ENCODE data around the gene NTF4. TPM values are rescaled to one million over a fixed set of nuclear protein-coding genes. Genes with fewer than 3 reads are reported as not detected.
A peak's percentile ranks its signal among the peaks of the same experiment; 100 is the strongest.
"Not testable (repeated sequence)": the region's sequence is repeated elsewhere in the genome, so short reads cannot be mapped to it uniquely, and the experiment has no call there.

Gene NTF4
- total RNA-seq, 1 donor from 2014 or later: not detected

GRCh38 chr19:49094505-49095482 lies 30.2 kb upstream of the NTF4 start:
- no peak for DNase-seq (ENCODE audit: missing footprints)
- intact Hi-C loops (cut with DNase I): loop anchor here (5.0 kb wide), 2 partner anchors 53 to 103 kb away; no protein-coding TSS in a partner anchor
- ATAC-seq: peak; percentile 91

- DNase-seq (ENCODE audit: missing footprints): no peak
- no peak for ATAC-seq
- intact Hi-C loops (cut with DNase I): no loop called here
These were observed 28.1 kb upstream of the NTF4 start for GRCh38 chr19:49092686-49093085.

DNA sequence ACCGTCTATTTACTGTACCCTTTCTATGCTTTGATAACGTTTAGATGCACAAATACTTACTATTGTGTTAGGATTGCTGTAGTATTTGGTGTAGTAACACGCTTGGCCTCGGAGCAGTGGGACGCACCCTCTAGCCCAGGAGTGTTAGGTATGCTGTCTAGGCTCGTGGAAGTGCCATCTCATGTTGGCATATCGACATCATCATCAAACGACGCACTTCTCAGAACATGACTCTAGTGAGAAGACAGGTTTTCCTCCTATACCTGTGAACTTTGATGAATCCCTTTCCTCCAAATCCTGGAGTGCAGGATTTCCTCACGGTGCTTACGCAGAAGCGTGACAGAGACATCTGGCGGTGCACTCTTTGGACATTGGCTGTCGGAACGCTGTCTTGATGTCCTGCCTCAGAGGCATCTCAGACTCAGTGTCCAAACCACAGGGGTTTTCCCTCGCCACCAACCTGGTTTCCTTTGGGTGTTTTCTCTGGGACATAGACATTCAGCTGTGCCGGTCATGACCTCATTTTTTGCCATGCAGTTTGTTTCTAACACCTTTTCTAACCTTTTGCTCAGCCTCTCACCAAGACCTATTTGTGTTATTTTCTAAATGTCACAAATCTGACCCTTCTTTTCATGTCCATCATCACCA lies 26.9 kb upstream of the NTF4 start:
- ATAC-seq (no peak), DNase-seq (ENCODE audit: missing footprints) (no peak)
- intact Hi-C loops (cut with DNase I): no loop called here

- DNase-seq (ENCODE audit: missing footprints): no peak
- intact Hi-C loops (cut with DNase I): loop anchor here (5.0 to 10.0 kb wide), 3 partner anchors 69 to 911 kb away; partner anchors contain the start of genes AP2A1, LHB, LIG1 and TSKS
- no peak for ATAC-seq
These were observed 21.7 kb upstream of the NTF4 start for GRCh38 chr19:49086296-49086695.

DNA sequence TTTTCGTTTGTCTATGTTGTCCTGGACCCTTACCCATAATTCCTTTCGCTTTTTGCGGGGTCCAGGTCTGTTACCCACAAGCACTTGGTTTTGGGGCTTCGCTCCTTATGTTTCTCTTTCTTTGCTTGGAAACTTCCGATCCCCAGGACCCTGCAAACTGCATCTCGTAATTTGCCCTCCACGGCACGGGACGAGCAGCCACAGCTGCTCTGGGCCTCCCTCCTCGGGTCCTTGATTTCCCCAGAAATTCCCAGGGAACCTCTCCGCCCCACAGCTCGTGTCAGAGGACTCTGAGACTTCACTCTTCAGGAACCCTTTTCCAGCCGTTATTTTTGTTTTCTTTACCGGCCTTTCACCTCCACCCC lies 21.2 kb upstream of the NTF4 start:
- intact Hi-C loops (cut with DNase I): loop anchor here (5.0 to 10.0 kb wide), 3 partner anchors 69 to 911 kb away; partner anchors contain the start of genes AP2A1, LHB, LIG1 and TSKS
- DNase-seq (ENCODE audit: missing footprints) (no peak), ATAC-seq (no peak)

DNA sequence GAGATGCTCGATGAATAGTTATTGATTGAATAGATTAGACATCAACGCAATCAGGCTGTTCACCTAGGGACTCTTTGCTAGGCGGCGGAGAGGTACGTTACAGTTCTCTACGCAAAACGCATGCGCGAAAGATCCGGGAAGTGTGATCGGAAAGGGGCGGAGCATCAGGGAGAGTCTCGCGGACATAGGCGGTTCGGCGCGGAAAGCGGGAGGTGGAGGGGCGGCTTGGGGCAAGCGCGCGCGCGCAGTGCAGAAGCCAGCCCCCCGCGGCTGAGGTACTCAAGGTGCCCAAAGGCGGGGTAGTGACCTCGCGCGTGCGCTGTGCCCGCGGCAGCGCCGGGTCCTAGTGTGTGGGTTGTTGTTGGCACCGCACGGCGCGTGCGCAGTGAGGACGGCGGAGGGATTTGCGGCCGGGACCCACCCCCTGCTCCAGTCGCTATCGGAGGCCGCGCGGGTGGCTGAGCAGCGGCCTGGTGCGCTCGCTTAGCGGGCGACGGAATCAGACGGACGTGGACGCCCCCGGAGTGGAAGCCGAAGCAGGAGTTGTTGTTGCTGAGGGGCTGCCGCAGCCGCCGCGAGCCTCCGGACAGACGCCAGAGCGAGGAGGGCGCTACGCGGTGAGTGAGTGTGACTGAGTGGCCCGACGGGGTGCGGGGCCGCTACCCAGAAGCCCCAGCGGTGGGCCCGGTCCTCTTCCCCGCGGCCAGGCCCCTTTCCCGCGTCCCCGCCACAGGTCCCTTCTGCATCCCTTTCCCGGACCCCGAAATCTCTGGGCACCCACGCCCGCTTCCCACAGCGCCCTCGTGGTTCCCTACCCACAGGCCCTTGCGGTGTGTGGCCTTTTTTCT lies 20.6 kb upstream of the NTF4 start, which contains the start of gene SNRNP70:
TSS of gene SNRNP70 (plus strand) at position 432 of the 848 bp plus-strand sequence. CDS start 964 bp downstream, outside the sequence.
- intact Hi-C loops (cut with DNase I): loop anchor here (5.0 to 10.0 kb wide), 3 partner anchors 68 to 910 kb away; partner anchors contain the start of genes AP2A1, LHB, LIG1 and TSKS
- DNase-seq (ENCODE audit: missing footprints) (peak; percentile 100), ATAC-seq (peak; percentile 99)

DNA sequence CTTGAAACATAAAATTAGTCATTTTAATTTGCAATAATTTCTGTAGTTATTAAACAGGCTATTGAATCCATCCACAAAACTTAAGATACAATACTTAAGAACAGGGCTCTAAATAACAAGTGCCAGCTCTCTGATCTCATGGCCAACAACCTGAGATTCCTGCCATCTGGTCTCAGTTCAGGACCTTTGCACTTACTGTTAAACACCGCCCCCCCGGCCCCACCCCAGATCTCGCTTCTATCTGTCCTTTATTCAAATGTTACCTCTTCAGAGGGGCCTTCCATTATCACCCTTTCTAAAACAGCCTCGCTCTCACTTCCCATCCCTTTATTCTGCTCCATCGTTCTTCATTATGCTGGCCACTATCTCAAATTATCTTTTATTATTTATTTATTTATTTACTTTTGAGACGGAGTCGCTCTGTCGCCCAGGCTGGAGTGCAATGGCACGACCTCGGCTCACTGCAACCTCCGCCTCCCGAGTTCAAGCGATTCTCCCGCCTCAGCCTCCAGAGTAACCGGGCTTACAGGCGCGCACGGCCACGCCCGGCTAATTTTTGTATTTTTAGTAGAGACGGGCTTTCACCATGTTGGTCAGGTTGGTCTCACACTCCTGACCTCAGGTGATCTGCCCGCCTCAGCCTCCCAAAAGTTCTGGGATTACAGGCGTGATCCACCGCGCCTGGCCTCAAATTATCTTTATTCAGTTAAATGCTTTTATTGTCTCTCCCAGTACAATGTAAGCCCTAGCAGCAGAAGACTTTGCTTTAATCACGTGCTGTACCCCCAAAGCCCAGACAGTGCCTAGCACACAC lies 19.8 kb upstream of the NTF4 start:
- DNase-seq (ENCODE audit: missing footprints) (no peak), ATAC-seq (no peak)
- intact Hi-C loops (cut with DNase I): loop anchor here (5.0 to 10.0 kb wide), 3 partner anchors 67 to 910 kb away; partner anchors contain the start of genes AP2A1, LHB, LIG1 and TSKS

DNA sequence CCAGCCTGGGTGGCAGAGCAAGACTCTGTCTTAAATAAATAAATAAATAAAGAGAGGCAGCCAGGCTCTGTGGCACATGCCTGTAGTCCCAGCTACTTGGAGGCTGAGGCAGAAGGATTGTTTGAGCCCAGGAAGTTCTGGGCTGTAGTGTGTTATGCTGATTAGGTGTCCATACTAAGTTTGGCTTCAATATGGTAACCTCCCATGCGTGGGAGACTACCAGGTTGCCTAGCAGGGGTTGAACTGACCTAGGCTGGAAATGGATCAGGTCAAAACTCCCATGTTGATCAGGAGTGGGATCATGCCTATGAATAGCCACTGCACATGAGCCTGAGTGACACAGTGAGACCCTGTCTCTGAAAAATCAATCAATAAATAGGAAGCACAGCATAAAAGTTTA lies 16.7 kb upstream of the NTF4 start:
- ATAC-seq (no peak), DNase-seq (ENCODE audit: missing footprints) (no peak)
- intact Hi-C loops (cut with DNase I): loop anchor here (10.0 kb wide), 2 partner anchors 684 to 906 kb away; partner anchors contain the start of genes AP2A1, LIG1, TSKS and ZSWIM9

DNA sequence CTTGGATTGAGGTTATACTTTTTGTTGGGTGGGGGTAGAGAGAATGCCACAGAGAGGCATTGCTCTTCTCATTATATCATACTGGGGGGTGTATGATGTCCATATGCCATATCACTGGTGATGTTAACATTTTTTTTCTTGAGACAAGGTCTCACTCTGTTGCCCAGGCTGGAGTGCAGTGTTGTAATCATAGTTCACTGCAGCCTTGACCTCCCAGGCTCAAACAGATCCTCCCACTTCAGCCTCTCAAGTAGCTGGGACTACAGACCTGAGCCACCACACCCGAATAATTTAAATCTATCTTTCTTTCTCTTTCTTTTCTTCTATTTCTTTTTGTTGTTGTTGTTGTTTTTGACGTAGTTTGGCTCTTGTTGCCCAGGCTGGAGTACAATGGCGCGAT lies 15.8 kb upstream of the NTF4 start:
- DNase-seq (ENCODE audit: missing footprints): no peak
- ATAC-seq: no peak
- intact Hi-C loops (cut with DNase I): loop anchor here (10.0 kb wide), 2 partner anchors 684 to 906 kb away; partner anchors contain the start of genes AP2A1, LIG1, TSKS and ZSWIM9

- intact Hi-C loops (cut with DNase I): loop anchor here (5.0 kb wide), 1 partner anchor 132 kb away; no protein-coding TSS in a partner anchor
- DNase-seq (ENCODE audit: missing footprints): peak; percentile 84
- not testable (repeated sequence) for ATAC-seq
These were observed 10.3 kb upstream of the NTF4 start for GRCh38 chr19:49074869-49075268.

- ATAC-seq: peak; percentile 38
- DNase-seq (ENCODE audit: missing footprints): no peak
- intact Hi-C loops (cut with DNase I): no loop called here
These were observed 9.1 kb upstream of the NTF4 start for GRCh38 chr19:49073514-49074378.

- DNase-seq (ENCODE audit: missing footprints) (no peak), ATAC-seq (no peak)
- intact Hi-C loops (cut with DNase I): no loop called here
These were observed 7.4 kb upstream of the NTF4 start for GRCh38 chr19:49071860-49072547.

GRCh38 chr19:49070416-49070815 lies 5.8 kb upstream of the NTF4 start:
- intact Hi-C loops (cut with DNase I): no loop called here
- DNase-seq (ENCODE audit: missing footprints) (no peak), ATAC-seq (no peak)

DNA sequence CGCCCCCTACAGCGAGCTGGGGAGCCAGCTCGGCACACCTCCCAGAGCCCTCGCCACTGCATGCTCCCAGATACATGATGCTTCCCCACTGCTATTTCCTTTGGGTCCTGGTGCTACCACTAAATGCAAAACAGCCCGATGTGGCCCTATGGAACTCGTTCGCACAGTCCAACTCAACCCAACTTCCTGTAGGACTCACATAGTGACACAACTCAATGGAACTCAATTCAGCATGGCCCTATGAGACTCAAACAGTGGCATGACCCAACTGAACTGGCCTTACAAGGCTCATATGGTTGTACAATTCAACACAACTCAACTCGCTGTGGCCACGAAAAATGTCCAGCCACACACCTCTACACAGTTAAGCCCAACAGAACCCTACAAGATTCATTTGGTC lies 4.4 kb upstream of the NTF4 start:
- DNase-seq (ENCODE audit: missing footprints) (no peak), ATAC-seq (no peak)
- intact Hi-C loops (cut with DNase I): no loop called here

DNA sequence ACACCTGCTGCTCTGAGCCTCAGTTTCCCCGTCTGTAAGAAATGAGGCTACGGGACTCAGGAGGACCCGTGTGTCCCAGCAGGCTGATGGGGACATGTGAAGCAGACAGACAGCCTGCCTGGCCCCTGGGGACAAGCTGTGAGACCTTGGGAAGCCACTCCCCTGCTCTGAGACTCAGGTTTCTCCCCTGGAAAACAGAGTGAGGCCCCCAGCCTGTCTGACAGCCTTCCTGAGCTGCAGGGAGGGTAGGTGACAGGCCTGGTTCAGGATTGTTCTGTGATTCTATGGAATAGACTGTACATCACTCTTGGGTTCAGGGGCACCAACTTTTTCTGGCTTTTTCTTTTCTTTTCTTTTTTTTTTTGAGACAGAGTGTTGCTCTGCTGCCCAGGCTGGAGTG lies 2.9 kb upstream of the NTF4 start:
- ATAC-seq (no peak), DNase-seq (ENCODE audit: missing footprints) (no peak)
- intact Hi-C loops (cut with DNase I): no loop called here

GRCh38 chr19:49065905-49066512 lies 1.4 kb upstream of the NTF4 start:
- no peak for DNase-seq (ENCODE audit: missing footprints)
- no peak for ATAC-seq
- intact Hi-C loops (cut with DNase I): no loop called here
